Stimulated activated CD4-positive, alpha-beta T cell treated with anti-CD3 and anti-CD28 coated beads, Interleukin-4, amount 100 ng/mL, for 48 hours (primary cell): ENCODE measurements around the gene TEAD2.
A peak's percentile ranks its signal among the peaks of the same experiment; 100 is the strongest.
"Not testable (repeated sequence)": the region's sequence is repeated elsewhere in the genome, so short reads cannot be mapped to it uniquely, and the experiment has no call there.

ENCODE experiments used
- DNase-seq, 2 donors: peaks; one replicate each; pipeline ENCODE4 v3.0.0-alpha.2; 2020; ENCODE audit warnings: low read depth in 2 of 2

Gene TEAD2

DNA sequence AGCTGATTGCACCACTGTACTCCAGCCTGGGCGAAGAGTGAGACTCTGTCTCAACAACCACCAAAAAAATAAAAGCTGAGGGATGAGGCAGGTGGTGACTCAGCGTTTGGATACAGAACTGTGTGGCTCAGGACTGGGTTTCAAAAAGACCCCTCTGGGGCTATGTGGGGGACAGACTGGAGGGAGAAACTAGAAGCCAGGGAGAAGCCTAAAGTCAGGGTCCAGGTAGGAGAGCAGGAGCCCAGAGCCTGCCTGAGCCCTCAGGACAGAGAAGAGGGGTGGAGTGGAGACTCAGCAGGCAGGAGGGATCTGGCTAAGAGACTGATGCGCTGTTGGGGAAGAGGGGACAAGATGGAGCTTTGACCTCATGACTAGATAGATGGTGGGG is 28.8 kb downstream of the TEAD2 start:
- no peak for DNase-seq

- DNase-seq, result not testable (repeated sequence)
Measured at GRCh38 chr19:49332691-49333417, 29.4 kb downstream of the TEAD2 start.

DNA sequence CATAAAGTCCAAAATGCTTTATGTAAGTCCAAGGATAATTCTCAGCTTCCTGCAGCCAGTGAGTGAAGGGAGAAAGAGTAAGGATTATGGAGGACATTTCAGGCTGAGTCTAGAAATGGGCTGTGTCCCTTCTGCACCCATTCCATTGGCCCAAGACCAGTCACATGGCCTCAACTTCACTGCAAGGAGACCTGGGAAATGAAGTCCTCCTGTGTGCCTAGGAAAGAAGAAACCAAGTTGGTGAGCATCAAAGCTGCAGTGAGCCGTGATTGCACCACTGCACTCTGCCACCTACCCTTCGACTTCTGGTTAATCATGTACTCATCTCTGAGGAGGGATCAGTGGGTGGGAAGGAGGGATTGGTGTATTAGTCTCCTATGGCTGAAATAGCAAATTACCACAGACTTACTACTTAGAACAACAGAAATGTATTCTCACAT is 30.6 kb downstream of the TEAD2 start:
- peak; percentile 37 to 38 for DNase-seq

GRCh38 chr19:49331187-49331586 is 31.0 kb downstream of the TEAD2 start:
- DNase-seq, result not testable (repeated sequence)

GRCh38 chr19:49328741-49329140 is 33.5 kb downstream of the TEAD2 start:
- DNase-seq, result no peak

GRCh38 chr19:49327878-49328544 is 34.2 kb downstream of the TEAD2 start:
- DNase-seq, result peak; percentile 28 to 34

DNA sequence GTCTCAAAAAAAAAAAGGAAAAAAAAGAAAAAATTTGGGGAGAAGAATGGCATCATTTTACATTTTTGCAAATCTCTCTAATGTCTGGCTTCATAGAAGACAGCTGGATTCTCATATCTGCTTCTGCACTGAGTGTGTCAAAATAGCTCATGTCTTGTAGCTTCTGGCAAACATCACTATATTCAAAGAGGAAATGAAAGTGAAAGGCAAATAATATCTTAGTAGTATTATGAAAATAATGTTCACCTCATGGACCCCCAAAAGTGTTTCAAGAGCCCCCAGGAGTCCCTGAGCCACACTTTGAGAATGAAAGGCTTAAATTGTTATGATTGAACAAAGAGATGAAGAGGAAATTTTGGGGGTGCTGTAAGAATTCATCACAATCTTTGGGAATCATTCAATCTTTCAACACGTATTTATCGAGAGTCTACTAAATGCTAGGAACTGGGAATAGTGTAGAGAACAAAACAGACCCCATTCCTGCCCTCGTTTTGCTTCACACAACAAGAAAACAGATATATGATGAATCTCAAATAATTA is 36.0 kb downstream of the TEAD2 start:
- DNase-seq, result no peak

DNA sequence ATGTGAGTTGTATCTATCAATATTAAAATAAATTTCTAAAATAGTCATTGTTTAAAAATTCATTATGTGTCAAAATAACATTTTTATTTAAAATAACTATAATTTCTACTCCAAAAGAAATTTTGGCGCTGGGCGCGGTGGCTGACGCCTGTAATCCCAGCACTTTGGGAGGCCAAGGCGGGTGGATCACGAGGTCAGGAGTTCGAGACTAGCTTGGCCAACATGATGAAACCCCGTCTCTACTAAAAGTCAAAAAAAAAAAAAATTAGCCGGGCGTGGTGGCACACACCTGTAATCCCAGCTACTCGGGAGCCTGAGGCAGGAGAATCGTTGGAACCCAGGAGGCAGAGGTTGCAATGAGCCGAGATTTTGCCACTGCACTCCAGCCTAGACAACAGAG is 36.5 kb downstream of the TEAD2 start:
- DNase-seq, result not testable (repeated sequence)

GRCh38 chr19:49324801-49325576 is 37.2 kb downstream of the TEAD2 start, which contains the start of gene SLC6A16:
Gene SLC6A16 (minus strand): TSS chr19:49325191. CDS start chr19:49311347, 13,844 bp downstream.
- no peak for DNase-seq

DNA sequence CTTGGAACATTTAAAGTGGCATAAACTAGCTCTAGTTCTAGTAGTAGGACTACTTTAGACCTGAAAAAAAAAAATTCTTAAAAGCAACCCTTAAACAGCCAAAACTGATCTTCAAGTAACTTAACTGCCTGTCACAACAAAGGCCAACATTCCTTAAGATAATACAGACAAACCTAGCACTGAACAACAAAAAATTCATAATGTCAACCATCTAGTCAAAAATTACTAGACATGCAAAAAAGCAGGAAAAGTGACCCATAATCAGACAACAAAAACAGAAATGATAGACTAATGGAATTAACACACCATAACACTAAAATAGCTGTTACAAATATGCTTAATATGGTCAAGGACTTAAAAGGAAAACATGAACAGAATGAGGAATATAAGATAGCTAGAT is 43.9 kb downstream of the TEAD2 start:
- no peak for DNase-seq

DNA sequence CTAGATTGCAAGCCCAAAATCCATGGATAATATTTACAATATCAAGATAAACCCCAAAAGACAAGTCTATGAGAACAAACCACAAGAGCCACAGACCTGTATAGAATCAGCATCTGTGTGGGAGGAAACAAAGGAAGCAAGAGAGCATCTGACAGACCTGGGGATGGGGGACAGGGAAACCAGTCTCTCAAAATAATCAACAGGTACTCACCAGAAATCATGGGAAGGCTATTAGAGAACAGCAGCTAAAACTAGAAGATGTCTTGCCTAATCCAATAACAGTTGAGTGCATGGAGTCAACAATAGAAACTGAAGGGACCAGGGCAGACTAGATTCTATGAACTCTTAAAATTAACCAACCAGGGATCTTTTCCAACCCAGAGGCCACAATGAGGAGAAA is 45.9 kb downstream of the TEAD2 start:
- no peak for DNase-seq

DNA sequence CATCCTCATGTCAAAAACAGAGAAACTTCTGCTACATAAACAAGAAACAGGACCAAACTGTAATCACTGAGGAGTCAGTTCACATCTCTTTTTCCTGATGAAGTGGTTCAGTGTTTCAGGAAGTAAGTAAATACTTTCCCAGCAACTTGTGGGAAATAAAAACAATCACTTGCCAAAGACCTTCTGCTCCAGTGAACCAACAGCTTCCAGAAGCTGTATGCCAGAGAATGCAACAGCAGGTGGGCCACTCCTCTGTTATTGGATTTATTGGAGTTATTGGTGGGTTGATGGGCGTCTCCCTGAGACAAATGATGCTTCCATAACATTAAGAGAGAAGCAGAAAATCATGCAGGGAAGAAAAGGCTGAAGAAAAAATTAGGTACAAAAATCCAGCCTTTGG is 47.1 kb downstream of the TEAD2 start:
- DNase-seq, result no peak

GRCh38 chr19:49309087-49309486 is 53.1 kb downstream of the TEAD2 start:
- DNase-seq, result no peak

GRCh38 chr19:49306734-49307133 is 55.5 kb downstream of the TEAD2 start:
- DNase-seq, result not testable (repeated sequence)

- DNase-seq, result no peak
Measured at GRCh38 chr19:49301866-49302252, 60.4 kb downstream of the TEAD2 start.

- peak; percentile 78 to 92 for DNase-seq
Measured at GRCh38 chr19:49301165-49301865, 60.9 kb downstream of the TEAD2 start.

DNA sequence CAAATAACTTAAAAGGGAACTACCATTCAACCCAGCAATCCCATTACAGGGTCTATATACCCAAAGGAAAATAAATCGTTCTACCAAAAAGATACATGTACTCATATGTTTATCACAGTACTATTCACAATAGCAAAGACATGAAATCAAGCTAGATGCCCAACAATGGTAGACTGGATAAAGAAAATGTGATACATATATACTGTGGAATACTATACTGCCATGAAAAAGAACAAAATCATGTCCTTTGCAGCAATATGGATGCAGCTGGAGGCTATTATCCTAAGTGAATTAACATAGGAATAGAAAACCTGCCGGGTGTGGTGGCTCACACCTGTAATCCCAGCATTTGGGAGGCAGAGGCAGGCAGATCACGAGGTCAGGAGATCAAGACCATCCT is 63.6 kb downstream of the TEAD2 start:
- not testable (repeated sequence) for DNase-seq

GRCh38 chr19:49297403-49297802 is 64.8 kb downstream of the TEAD2 start:
- no peak for DNase-seq

DNA sequence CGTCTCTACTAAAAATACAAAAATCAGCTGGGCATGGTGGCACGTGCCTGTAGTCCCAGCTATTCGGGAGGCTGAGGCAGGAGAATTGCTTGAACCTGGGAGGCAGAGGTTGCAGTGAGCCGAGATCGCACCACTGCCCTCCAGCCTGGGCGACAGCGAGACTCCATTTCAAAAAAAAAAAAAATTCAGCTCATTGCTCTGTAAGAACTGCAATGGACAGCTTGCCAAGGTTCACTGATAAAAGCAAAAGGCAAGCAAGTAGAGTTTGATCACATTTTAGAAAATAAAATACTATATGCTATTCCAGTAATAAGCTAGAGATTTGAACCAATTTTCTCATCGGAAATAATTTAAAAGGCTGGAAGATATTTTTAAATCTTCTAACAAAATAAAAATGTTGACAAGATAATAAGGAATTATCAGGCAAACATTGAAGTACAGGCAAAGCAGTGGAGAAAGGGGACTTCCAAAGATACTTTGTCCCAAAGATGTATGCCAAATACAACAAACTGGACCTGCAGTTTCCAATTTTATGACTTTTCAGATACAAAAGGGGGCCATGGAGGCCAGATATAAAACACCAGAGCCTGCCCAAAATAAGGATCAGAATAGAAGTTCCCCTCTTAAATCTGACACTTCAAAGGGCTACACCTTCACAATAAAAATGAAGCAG is 66.9 kb downstream of the TEAD2 start:
- no peak for DNase-seq

- no peak for DNase-seq
Measured at GRCh38 chr19:49294401-49294800, 67.8 kb downstream of the TEAD2 start.
